Esophagus squamous epithelium (tissue), 4 donors: ENCODE data around the gene HERC4.

Experiments
- CTCF ChIP-seq, 6 experiments: fragments of 450-650 bp in 4 of 6; fragments of 200-600 bp in 2 of 6; sonication (generic) in 2 of 6; IDR thresholded peaks; one replicate each; pipeline ENCODE4 v1.5.1; 2016 to 2019; ENCODE audit warnings: antibody characterized with exemption in 6 of 6, mild to moderate bottlenecking in 4 of 6, moderate library complexity in 4 of 6
- POLR2A ChIP-seq, 4 donors: fragments of 450-650 bp; IDR thresholded peaks; one replicate each; pipeline ENCODE4 v1.6.1; 2017; ENCODE audit warnings: antibody characterized with exemption in 4 of 4, mild to moderate bottlenecking in 4 of 4, moderate library complexity in 3 of 4

DNA sequence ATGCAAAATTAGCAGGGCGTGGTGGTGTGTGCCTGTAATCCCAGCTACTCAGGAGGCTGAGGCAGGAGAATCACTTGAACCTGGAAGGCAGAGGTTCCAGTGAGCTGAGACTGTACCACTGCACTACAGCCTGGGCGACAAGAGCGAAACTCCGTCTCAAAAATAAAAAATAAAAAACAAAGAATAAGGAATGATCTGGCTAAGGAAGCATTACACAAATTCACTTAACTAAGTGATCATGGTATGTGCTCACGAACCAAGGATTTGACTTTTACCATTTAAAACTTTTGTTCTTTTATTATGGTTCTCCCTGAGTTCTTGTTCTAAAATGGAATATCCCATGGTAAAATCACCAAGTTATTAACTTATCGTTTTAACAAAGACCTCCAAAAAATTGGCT is 119.5 kb downstream of the HERC4 start:
- TF ChIP-seq CTCF (IDR thresholded peaks at IDR 0.05) (no peak), POLR2A (IDR thresholded peaks at IDR 0.05) (no peak)
